HepG2 (cell line): ENCODE results near the gene PSMA2. TPM values are rescaled to one million over a fixed set of nuclear protein-coding genes. Genes with fewer than 3 reads are reported as not detected.
A peak's percentile ranks its signal among the peaks of the same experiment; 100 is the strongest.

Source experiments
- CEBPG ChIP-seq: IDR thresholded peaks from 2 replicates; pipeline ENCODE4 v1.6.1; 2016
- DPF2 ChIP-seq: sonication (generic); formaldehyde crosslinking; IDR thresholded peaks from 2 replicates; pipeline ENCODE4 v1.4.0; 2020; ENCODE audit warnings: mild to moderate bottlenecking, low read depth, missing genetic modification reagents, borderline replicate concordance
- EEA1 ChIP-seq: sonication (generic); formaldehyde crosslinking; IDR thresholded peaks from 2 replicates; pipeline ENCODE4 v1.5.1; 2020; ENCODE audit warnings: mild to moderate bottlenecking, missing genetic modification reagents, borderline replicate concordance
- HBP1 ChIP-seq: IDR thresholded peaks from 2 replicates; pipeline ENCODE4 v1.6.1; 2016; ENCODE audit warnings: low read depth, control low read depth
- IRF9 ChIP-seq: sonication (generic); formaldehyde crosslinking; IDR thresholded peaks from 2 replicates; pipeline ENCODE4 v1.8.0; 2022; ENCODE audit warnings: missing genetic modification reagents, mild to moderate bottlenecking, borderline replicate concordance
- MIXL1 ChIP-seq: IDR thresholded peaks from 2 replicates; pipeline ENCODE4 v1.6.1; 2016
- NFYC ChIP-seq: IDR thresholded peaks from 2 replicates; pipeline ENCODE4 v1.6.1; 2016; ENCODE audit warnings: missing genetic modification reagents, missing compliant biosample characterization
- PPARG ChIP-seq: conservative IDR thresholded peaks from 2 replicates; pipeline ENCODE4 v1.6.1; 2016; ENCODE audit warnings: missing biosample characterization, missing genetic modification reagents
- PREB ChIP-seq: sonication (generic); formaldehyde crosslinking; IDR thresholded peaks from 2 replicates; pipeline ENCODE4 v1.4.0; 2020; ENCODE audit warnings: missing genetic modification reagents
- PTBP1 ChIP-seq: fragments of 200-400 bp; formaldehyde crosslinking; IDR thresholded peaks from 2 replicates; pipeline ENCODE4 v1.6.1; 2018; ENCODE audit warnings: low read length, low read depth; ENCODE audit not compliant: poor library complexity, severe bottlenecking
- RNF2 ChIP-seq: fragments of 450-650 bp; conservative IDR thresholded peaks from 2 replicates; pipeline ENCODE4 v1.6.1; 2016; ENCODE audit warnings: low read depth
- RORA ChIP-seq: sonication (generic); formaldehyde crosslinking; IDR thresholded peaks from 2 replicates; pipeline ENCODE4 v1.5.0; 2020; ENCODE audit warnings: mild to moderate bottlenecking, missing genetic modification reagents, moderate library complexity
- SKIL ChIP-seq: sonication (generic); formaldehyde crosslinking; IDR thresholded peaks from 2 replicates; pipeline ENCODE4 v1.8.0; 2022; ENCODE audit warnings: missing genetic modification reagents, mild to moderate bottlenecking, moderate library complexity, borderline replicate concordance
- TGIF2 ChIP-seq: IDR thresholded peaks from 2 replicates; pipeline ENCODE4 v1.6.1; 2016; ENCODE audit warnings: control low read depth, missing compliant biosample characterization
- THAP11 ChIP-seq: IDR thresholded peaks from 2 replicates; pipeline ENCODE4 v1.6.1; 2016; ENCODE audit warnings: missing biosample characterization, missing genetic modification reagents
- TRIM24 ChIP-seq: sonication (generic); formaldehyde crosslinking; IDR thresholded peaks from 2 replicates; pipeline ENCODE4 v1.8.0; 2022; ENCODE audit warnings: mild to moderate bottlenecking, missing genetic modification reagents
- ZC3H13 ChIP-seq: sonication (generic); formaldehyde crosslinking; IDR thresholded peaks from 2 replicates; pipeline ENCODE4 v1.8.1; 2023; ENCODE audit warnings: mild to moderate bottlenecking, missing genetic modification reagents, moderate library complexity
- ZNF225 ChIP-seq: sonication (generic); formaldehyde crosslinking; IDR thresholded peaks from 2 replicates; pipeline ENCODE4 v1.4.0; 2020; ENCODE audit warnings: mild to moderate bottlenecking, missing genetic modification reagents
- ZNF44 ChIP-seq: sonication (generic); formaldehyde crosslinking; IDR thresholded peaks from 2 replicates; pipeline ENCODE4 v1.5.1; 2020; ENCODE audit warnings: mild to moderate bottlenecking, missing genetic modification reagents
- ZNF607 ChIP-seq: sonication (generic); formaldehyde crosslinking; IDR thresholded peaks from 2 replicates; pipeline ENCODE4 v1.5.1; 2020; ENCODE audit warnings: missing genetic modification reagents, mild to moderate bottlenecking, borderline replicate concordance
- ZNF691 ChIP-seq: sonication (generic); formaldehyde crosslinking; IDR thresholded peaks from 2 replicates; pipeline ENCODE4 v1.4.0; 2020; ENCODE audit warnings: missing genetic modification reagents, low read depth, mild to moderate bottlenecking, borderline replicate concordance
- ZNF713 ChIP-seq: sonication (generic); formaldehyde crosslinking; IDR thresholded peaks from 2 replicates; pipeline ENCODE4 v1.4.0; 2020; ENCODE audit warnings: mild to moderate bottlenecking, missing genetic modification reagents
- ZNF747 ChIP-seq: sonication (generic); formaldehyde crosslinking; IDR thresholded peaks from 2 replicates; pipeline ENCODE4 v1.8.1; 2023; ENCODE audit warnings: missing genetic modification reagents, mild to moderate bottlenecking, borderline replicate concordance
- polyA plus RNA-seq, 8 experiments: library from polyadenylated mRNA; depleted of rRNA in 3 of 8; stranded (reverse) in 7 of 8; unstranded in 1 of 8; fragments of >200 nt; fragmentation: Illumina TruSeq in 4 of 8; extraction: Trizol in 4 of 8; gene quantifications; 2 replicates each; pipeline versions ENCODE4 v1.2.1 to v1.2.3, GENCODE V29; 2011 to 2016; ENCODE audit warnings: low read depth in 4 of 8, missing spikeins in 1 of 8, mixed read lengths in 1 of 8; ENCODE audit not compliant: insufficient read depth in 1 of 8
- total RNA-seq, 5 experiments: library from RNA; depleted of rRNA; stranded (reverse); fragments of >200 nt; fragmentation: Illumina TruSeq; extraction: Trizol; gene quantifications; 2 replicates each; pipeline ENCODE4 v1.2.3, GENCODE V29; 2016; ENCODE audit warnings: low read depth in 1 of 5

PSMA2 gene
- total and polyA plus RNA-seq, 2 of the 13 experiments (the other 11 are each of a cell fraction or from before 2014, with no cell fraction given), result 125 to 266 TPM

GRCh38 chr7:42931834-42932651 lies at the start of gene PSMA2, which contains the start of gene MRPL32 (continued):
- TF ChIP-seq ZC3H13 (CRISPR knock-in tag) (peak; percentile 53; the same call in 1 of the 2 replicates), PREB (CRISPR knock-in tag) (no peak), CEBPG (CRISPR knock-in tag) (0 out of 2 replicates have a peak, but pooled peaks have one; percentile 7), RNF2 (peak; percentile 28; the same call in 1 of the 2 replicates), ZNF607 (CRISPR knock-in tag) (peak; percentile 39; the same call in 1 of the 2 replicates), DPF2 (CRISPR knock-in tag) (no peak), ZNF747 (CRISPR knock-in tag) (peak; percentile 74; the same call in 1 of the 2 replicates), RORA (no peak), ZNF225 (CRISPR knock-in tag) (no peak), IRF9 (CRISPR knock-in tag) (no peak), SKIL (CRISPR knock-in tag) (no peak), MIXL1 (CRISPR knock-in tag) (0 out of 2 replicates have a peak, but pooled peaks have one; percentile 32), EEA1 (CRISPR knock-in tag) (no peak), ZNF691 (CRISPR knock-in tag) (no peak; the same call in 1 of the 2 replicates), TRIM24 (no peak), PTBP1 (no peak), PPARG (no peak), HBP1 (no peak; the same call in 1 of the 2 replicates), THAP11 (CRISPR knock-in tag) (peak; percentile 99), ZNF44 (CRISPR knock-in tag) (no peak), TGIF2 (CRISPR knock-in tag) (peak; percentile 35), ZNF713 (CRISPR knock-in tag) (no peak), NFYC (CRISPR knock-in tag) (peak; percentile 91)
